Adrenal gland (tissue), 12 donors: ENCODE data around the gene GRAMD1A. TPM values are rescaled to one million over a fixed set of nuclear protein-coding genes. Genes with fewer than 3 reads are reported as not detected.

Experiments
- DNase-seq, 7 donors: peaks; one replicate each; pipeline ENCODE4 v3.0.0-alpha.2; 2019 to 2020
- H3K27ac ChIP-seq, 5 donors: fragments of 200-600 bp; sonication (generic) in 4 of 5; 1 replicate in 3 of 5; 2 replicates in 2 of 5; pipeline versions ENCODE4 v1.5.1 to v1.8.0; 2016 to 2020; ENCODE audit warnings: mild to moderate bottlenecking in 1 of 5
- H3K27me3 ChIP-seq: fragments of 200-600 bp; 2 replicates; pipeline ENCODE4 v1.8.0; 2021
- H3K36me3 ChIP-seq, 2 donors: fragments of 200-600 bp; replicated peaks in 1 of 2; 1 replicate in 1 of 2; 2 replicates in 1 of 2; pipeline versions ENCODE4 v1.5.1 to v1.8.0; 2018 to 2022
- H3K4me1 ChIP-seq, 2 donors: fragments of 200-600 bp; replicated peaks in 1 of 2; 1 replicate in 1 of 2; 2 replicates in 1 of 2; pipeline versions ENCODE4 v1.5.1 to v1.8.0; 2018 to 2021
- H3K4me3 ChIP-seq, 4 donors: fragments of 200-600 bp; sonication (generic) in 3 of 4; one replicate each; pipeline ENCODE4 v1.5.1; 2016 to 2018
- H3K9me3 ChIP-seq, 3 donors: fragments of 200-600 bp; sonication (generic) in 1 of 3; replicated peaks in 1 of 3; 1 replicate in 2 of 3; 2 replicates in 1 of 3; pipeline versions ENCODE4 v1.5.1 to v1.8.0; 2016 to 2021
- CTCF ChIP-seq, 6 experiments: fragments of 450-650 bp in 4 of 6; fragments of 200-600 bp in 2 of 6; sonication (generic) in 1 of 6; IDR thresholded peaks; 1 replicate in 5 of 6; 2 replicates in 1 of 6; pipeline versions ENCODE4 v1.5.1 to v1.8.0; 2016 to 2021; ENCODE audit warnings: antibody characterized with exemption in 6 of 6, mild to moderate bottlenecking in 2 of 6, moderate library complexity in 1 of 6
- POLR2A ChIP-seq, 2 donors: fragments of 450-650 bp; IDR thresholded peaks; one replicate each; pipeline ENCODE4 v1.6.1; 2017; ENCODE audit warnings: antibody characterized with exemption in 2 of 2, mild to moderate bottlenecking in 2 of 2, moderate library complexity in 1 of 2
- WGBS, 4 donors: extraction: QIAGEN DNeasy Blood & Tissue Kit in 2 of 4; methylation state at CpG; one replicate each; pipeline versions ENCODE4 v1.1.5 to v1.1.7; 2013 to 2017; 5-methylcytosine and 5-hydroxymethylcytosine counted together
- intact Hi-C, 2 donors: fragments of 100-400 bp; cut with DNase I; formaldehyde crosslinking; loops; one replicate each; pipeline versions ENCODE4 v1.14.1 to v1.15.0; 2022 to 2023
- polyA plus RNA-seq, 3 donors: library from polyadenylated mRNA; stranded (reverse); fragments of 200-250 nt in 2 of 3; fragments of 350-450 nt in 1 of 3; fragmentation: Illumina TruSeq in 1 of 3; extraction: RNeasy Lipid Tissue Mini Kit (QIAGEN cat#74804) in 1 of 3; gene quantifications; one replicate each; pipeline ENCODE4 v1.2.3, GENCODE V29; 2013 to 2014
- total RNA-seq, 9 donors: library from RNA; depleted of rRNA in 4 of 9; stranded (reverse); fragments of >200 nt in 4 of 9; fragments of 120-200 nt in 1 of 9; fragmentation: NEBNext Ultra II Directional in 1 of 9; extraction: Animal tissue kit (Norgen Biotek cat#: 25700) in 1 of 9; gene quantifications; one replicate each; pipeline versions ENCODE4 v1.1.0 to v1.2.4, GENCODE V29; 2013 to 2023
- donor health status: healthy with polysubstance abuse.
- donor health status: Bipolar disorder and iron deficiency.
- donor health status: DM: yes; HTN: yes; CAD: no.
- donor health status: DM: no; HTN: no; CAD: no.
- donor health status: DM: no; HTN: no; CAD: no.
- donor health status: DM: yes; HTN: yes; CAD: no.

Gene GRAMD1A
- total and polyA plus RNA-seq, 12 donors: 31.2 to 125 (median 77.2) TPM

DNA sequence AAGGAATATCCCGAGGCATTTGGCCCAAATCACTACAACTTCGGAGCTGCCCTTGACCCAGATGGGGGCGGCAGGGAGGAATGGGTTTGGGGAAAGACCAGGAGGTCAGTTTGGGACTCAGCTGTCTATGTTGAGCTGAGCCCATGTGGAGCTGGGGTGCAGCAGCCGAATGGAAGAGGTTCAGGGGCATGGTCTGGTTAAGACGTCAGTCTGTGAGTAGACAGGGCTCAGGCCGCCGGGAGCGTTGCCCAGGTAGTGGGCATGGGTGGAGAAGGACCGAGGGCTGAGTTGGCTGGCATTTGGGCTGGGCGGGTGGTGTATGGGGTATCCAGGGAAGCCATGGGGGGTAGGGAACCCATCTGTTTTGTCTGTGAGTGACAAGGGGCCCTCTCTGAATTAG, 20.9 kb downstream of the GRAMD1A start:
- no peak overlapping the region for H3K4me3 ChIP-seq
- no peaks in the 10 kb centered on the region for H3K27me3 ChIP-seq
- WGBS, 4 donors: 69 to 85% (median 74%) methylated on average over 7 to 10 of the region's 10 CpGs
- intact Hi-C loops: no loop called here
- H3K4me1 ChIP-seq: no peaks in the 10 kb centered on the region
- TF ChIP-seq CTCF (IDR thresholded peaks at IDR 0.05) (no peak), POLR2A (IDR thresholded peaks at IDR 0.05) (no peak)
- peaks cover 0 to 97% of the 10 kb centered on the region in 2 donors for H3K36me3 ChIP-seq
- no peaks in the 10 kb centered on the region for H3K9me3 ChIP-seq
- H3K27ac ChIP-seq: peak overlapping the region in 1 of 5 donors; percentile 21
- no peak for DNase-seq

DNA sequence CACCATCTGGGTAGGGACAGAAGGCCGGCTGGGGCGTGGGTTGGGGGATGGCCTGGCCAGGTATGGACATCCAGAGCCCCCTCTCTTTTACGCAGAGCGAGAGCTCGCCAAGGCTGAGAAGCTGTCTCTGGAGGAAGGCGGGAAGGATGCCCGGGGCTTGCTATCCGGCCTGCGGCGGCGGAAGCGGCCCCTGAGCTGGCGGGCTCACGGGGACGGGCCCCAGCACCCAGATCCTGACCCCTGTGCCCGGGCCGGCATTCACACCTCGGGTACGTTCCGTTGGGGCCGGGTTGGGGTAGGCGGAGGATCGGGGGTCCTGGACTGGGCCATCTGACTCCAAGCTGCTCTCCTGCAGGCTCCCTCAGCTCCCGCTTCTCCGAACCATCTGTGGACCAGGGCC, 21.5 kb downstream of the GRAMD1A start:
- Histone ChIP-seq H3K9me3 (no peaks in the 10 kb centered on the region), H3K4me3 (no peak overlapping the region), H3K4me1 (no peaks in the 10 kb centered on the region), H3K36me3 (peaks cover 0 to 99% of the 10 kb centered on the region in 2 donors), H3K27me3 (no peaks in the 10 kb centered on the region), H3K27ac (no peak overlapping the region)
- TF ChIP-seq POLR2A (IDR thresholded peaks at IDR 0.05): no peak
- TF ChIP-seq CTCF (IDR thresholded peaks at IDR 0.05): no peak
- intact Hi-C loops: no loop called here
- 95 to 96% (median 95%) methylated on average over 3 to 25 of the region's 25 CpGs for WGBS, 4 donors
- DNase-seq: no peak

DNA sequence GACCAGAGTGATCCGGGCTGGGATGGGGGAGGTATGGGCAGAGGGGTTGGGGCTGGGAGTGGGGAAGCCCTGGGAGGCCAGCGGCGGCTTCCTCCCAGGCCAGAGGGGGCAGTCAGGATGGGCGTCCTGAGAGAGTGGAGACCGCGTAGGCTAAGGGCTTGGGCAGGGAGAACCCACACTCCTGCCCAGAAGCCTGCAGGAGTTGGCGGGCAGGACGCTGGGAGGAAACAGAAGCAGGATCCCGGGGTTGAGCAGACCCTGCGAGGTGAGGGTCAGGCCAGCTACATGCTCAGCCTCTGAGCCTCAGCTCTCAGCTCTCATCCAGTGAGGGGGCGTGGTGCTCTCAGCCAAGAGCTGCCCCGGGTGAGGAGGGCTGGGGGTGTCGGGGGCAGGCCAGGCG, 22.3 kb downstream of the GRAMD1A start:
- H3K27me3 ChIP-seq: no peaks in the 10 kb centered on the region
- TF ChIP-seq CTCF (IDR thresholded peaks at IDR 0.05) (no peak), POLR2A (IDR thresholded peaks at IDR 0.05) (no peak)
- no peak overlapping the region for H3K27ac ChIP-seq
- no peak for DNase-seq
- peaks cover 0 to 99% of the 10 kb centered on the region in 2 donors for H3K36me3 ChIP-seq
- intact Hi-C loops: no loop called here
- H3K9me3 ChIP-seq: no peaks in the 10 kb centered on the region
- no peak overlapping the region for H3K4me3 ChIP-seq
- WGBS, 4 donors: 77 to 86% (median 83%) methylated on average over 4 to 14 of the region's 14 CpGs
- H3K4me1 ChIP-seq: no peaks in the 10 kb centered on the region

- H3K4me3 ChIP-seq: no peak overlapping the region
- peaks cover 0 to 91% of the 10 kb centered on the region in 2 donors for H3K36me3 ChIP-seq
- intact Hi-C loops: no loop called here
- no peak for TF ChIP-seq POLR2A (IDR thresholded peaks at IDR 0.05)
- TF ChIP-seq CTCF (IDR thresholded peaks at IDR 0.05): no peak
- H3K27ac ChIP-seq: peak overlapping the region in 1 of 5 donors; percentile 39
- WGBS, 4 donors: 76 to 92% (median 87%) methylated on average over 14 to 19 of the region's 19 CpGs
- H3K4me1 ChIP-seq: no peaks in the 10 kb centered on the region
- H3K27me3 ChIP-seq: no peaks in the 10 kb centered on the region
- DNase-seq: no peak
- H3K9me3 ChIP-seq: no peaks in the 10 kb centered on the region
Observed at GRCh38 chr19:35023428-35023827, 23.3 kb downstream of the GRAMD1A start.
